ENCODE results near the gene C4B.
"Not testable (repeated sequence)": the region's sequence is repeated elsewhere in the genome, so short reads cannot be mapped to it uniquely, and the experiment has no call there.

Gene C4B

DNA sequence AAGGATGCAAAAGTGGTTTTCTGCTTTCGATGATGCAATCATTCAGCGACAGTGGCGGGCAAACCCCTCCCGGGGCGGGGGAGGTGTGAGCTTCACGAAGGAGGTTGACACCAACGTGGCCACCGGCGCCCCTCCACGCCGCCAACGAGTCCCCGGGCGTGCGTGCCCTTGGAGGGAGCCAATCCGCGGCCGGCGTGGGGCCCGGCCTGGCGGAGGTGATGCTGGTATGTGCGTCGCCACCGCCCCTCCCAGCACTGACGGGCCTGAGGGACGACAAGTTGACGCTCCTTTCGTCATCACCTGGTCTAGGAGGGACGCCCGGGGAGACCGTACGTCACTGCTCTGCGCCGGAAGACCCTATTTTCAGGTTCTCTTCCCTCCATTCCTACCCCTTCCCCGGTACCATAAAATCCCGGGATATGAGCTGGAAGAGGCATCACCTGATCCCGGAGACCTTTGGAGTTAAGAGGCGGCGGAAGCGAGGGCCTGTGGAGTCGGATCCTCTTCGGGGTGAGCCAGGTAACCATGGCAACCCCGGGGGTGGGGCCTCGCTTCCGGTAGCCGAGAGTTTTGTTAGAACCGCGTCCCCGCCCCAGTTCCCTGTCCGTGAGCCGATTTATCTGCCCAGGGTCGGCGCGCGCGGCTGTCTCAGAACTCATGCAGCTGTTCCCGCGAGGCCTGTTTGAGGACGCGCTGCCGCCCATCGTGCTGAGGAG, 42.4 kb upstream of the C4B start, which contains the start of gene DXO:
TSS of gene DXO (minus strand) at position 146 of the 716 bp plus-strand sequence. CDS start 463 bp downstream, outside the sequence.
- CTCF ChIA-PET, result interaction anchor here (0.7 to 1.8 kb wide), 4 partner anchors 9 to 77 kb away, joined by 3 to 9 read pairs (median 4); partner anchors contain the start of genes NELFE and SKIC2
- H3K4me3 ChIP-seq (ENCODE audit: low read depth, low read length), result peak within 1 kb of the TSS; percentile 98
- TF ChIP-seq, protein P1, sequence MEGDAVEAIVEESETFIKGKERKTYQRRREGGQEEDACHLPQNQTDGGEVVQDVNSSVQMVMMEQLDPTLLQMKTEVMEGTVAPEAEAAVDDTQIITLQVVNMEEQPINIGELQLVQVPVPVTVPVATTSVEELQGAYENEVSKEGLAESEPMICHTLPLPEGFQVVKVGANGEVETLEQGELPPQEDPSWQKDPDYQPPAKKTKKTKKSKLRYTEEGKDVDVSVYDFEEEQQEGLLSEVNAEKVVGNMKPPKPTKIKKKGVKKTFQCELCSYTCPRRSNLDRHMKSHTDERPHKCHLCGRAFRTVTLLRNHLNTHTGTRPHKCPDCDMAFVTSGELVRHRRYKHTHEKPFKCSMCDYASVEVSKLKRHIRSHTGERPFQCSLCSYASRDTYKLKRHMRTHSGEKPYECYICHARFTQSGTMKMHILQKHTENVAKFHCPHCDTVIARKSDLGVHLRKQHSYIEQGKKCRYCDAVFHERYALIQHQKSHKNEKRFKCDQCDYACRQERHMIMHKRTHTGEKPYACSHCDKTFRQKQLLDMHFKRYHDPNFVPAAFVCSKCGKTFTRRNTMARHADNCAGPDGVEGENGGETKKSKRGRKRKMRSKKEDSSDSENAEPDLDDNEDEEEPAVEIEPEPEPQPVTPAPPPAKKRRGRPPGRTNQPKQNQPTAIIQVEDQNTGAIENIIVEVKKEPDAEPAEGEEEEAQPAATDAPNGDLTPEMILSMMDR (IDR thresholded peaks at IDR 0.05; ENCODE audit: insufficient read depth, low read length, missing control alignments), result no peak
- POLR2A ChIA-PET, result interaction anchor here (0.8 to 2.1 kb wide), 11 partner anchors 10 to 225 kb away, joined by 3 to 16 read pairs (median 4); partner anchors contain the start of genes ATF6B, EGFL8, EHMT2 and NELFE
- peak; percentile 91 for DNase-seq (ENCODE audit: low read depth, low spot score)

DNA sequence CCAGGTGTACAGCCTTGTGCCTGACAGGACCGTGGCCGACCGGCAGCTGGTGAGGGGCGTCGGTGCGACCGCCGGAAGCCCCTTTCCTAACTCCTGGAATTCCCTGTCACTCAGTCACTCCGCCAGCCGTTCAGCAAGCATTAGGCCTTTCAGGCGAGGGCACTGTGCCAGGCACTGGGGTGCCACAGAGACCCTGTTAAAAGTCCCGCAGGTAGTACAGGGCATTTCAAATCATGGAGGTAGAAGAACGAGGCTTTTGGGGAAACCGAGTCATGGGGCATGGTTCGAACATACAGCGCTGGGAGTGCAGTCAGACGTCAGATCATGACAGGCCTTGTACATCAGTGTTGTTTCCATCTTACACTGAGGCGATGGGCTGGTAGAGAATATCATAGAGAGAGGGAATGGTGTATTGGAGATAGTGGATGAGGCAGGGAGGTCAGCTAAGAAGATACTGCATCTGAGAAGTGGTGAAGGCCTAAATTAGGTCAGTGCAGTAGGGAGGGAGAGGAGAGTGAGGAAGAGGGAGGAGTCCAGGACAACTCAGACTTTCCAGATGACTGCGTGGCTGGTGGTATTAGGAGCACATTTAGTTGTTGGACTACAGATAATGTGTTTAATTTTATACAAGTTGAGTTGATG, 41.8 kb upstream of the C4B start:
- no peak for DNase-seq (ENCODE audit: low read depth, low spot score)
- POLR2A ChIA-PET, result interaction anchor here (0.9 to 2.1 kb wide), 6 partner anchors 11 to 224 kb away, joined by 3 to 16 read pairs (median 5); partner anchors contain the start of genes ATF6B, NELFE and SKIC2
- TF ChIP-seq, protein P1 (IDR thresholded peaks at IDR 0.05; ENCODE audit: insufficient read depth, low read length, missing control alignments), result no peak
- CTCF ChIA-PET, result interaction anchor here (1.1 to 1.8 kb wide), 3 partner anchors 9 to 21 kb away, joined by 3 to 5 read pairs (median 4); partner anchors contain the start of gene SKIC2
- H3K4me3 ChIP-seq (ENCODE audit: low read depth, low read length), result peak overlapping the region; percentile 98

DNA sequence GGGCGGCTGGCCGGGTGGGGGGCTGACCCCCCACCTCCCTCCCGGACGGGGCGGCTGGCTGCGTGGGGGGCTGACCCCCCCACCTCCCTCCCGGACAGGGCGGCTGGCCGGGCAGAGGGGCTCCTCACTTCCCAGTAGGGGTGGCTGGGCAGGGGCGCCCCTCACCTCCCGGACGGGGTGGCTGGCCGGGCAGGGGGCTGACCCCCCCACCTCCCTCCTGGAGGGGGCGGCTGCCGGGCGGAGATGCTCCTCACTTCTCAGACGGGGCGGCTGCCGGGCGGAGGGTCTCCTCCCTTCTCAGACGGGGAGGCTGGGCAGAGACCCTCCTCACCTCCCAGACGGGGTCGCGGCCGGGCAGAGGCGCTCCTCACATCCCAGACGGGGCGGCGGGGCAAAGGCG, 38.5 kb upstream of the C4B start:
- DNase-seq (ENCODE audit: low read depth, low spot score); CTCF ChIA-PET; POLR2A ChIA-PET; H3K4me3 ChIP-seq (ENCODE audit: low read depth, low read length): not testable (repeated sequence)

DNA sequence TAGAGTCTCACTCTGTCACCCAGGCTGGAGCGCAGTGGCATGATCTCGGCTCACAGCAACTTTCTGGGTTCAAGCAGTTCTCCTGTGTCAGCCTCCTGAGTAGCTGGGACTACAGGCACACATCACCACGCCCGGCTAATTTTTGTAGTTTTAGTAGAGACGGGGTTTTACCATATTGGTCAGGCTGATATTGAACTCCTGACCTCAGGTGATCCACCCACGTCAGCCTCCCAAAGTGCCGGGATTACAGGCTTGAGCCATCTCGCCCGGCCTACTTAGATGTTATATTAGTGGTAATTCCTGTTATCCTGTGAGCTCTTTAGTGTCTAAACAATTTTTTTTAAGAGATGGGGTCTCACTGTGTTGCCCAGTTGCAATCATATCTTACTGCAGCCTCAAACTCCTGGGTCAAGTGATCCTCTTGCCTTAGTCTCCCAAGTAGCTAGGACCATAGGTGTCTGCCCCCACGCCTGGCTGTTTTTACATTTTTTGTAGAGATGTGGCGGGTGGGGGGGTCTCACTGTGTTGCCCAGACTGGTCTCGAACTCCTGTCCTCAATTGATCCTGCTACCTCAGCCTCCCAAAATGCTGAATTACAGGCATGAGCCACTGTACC, 36.7 kb upstream of the C4B start:
- no peak overlapping the region for H3K4me3 ChIP-seq (ENCODE audit: low read depth, low read length)
- TF ChIP-seq, protein P1 (IDR thresholded peaks at IDR 0.05; ENCODE audit: insufficient read depth, low read length, missing control alignments), result no peak
- POLR2A ChIA-PET, result no interaction called here
- DNase-seq (ENCODE audit: low read depth, low spot score), result no peak
- CTCF ChIA-PET, result no interaction called here

DNA sequence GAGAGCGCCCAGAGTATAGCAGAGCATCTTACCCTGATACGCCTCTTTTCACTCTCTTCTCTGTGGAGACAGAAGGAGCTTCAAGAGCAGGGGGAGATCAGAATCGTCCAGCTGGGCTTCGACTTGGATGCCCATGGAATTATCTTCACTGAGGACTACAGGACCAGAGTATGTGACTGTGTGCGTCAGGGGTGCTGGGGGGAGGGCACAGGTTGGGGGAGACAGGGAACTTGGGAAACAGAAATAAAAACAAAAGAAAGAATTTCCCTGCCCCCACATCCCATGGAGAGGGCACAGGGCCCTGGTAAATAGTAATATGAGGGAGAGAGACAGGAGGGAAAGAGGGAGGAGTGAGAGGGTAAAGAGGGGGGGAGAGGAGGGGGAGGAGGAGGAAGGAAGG, 35.8 kb upstream of the C4B start:
- ChIA-PET POLR2A (no interaction called here), CTCF (interaction anchor here (1.5 kb wide), 1 partner anchor 19 kb away, joined by 4 read pairs; the partner anchor contains the start of gene SKIC2)
- DNase-seq (ENCODE audit: low read depth, low spot score), result no peak
- TF ChIP-seq, protein P1 (IDR thresholded peaks at IDR 0.05; ENCODE audit: insufficient read depth, low read length, missing control alignments), result no peak
- H3K4me3 ChIP-seq (ENCODE audit: low read depth, low read length), result no peak overlapping the region

DNA sequence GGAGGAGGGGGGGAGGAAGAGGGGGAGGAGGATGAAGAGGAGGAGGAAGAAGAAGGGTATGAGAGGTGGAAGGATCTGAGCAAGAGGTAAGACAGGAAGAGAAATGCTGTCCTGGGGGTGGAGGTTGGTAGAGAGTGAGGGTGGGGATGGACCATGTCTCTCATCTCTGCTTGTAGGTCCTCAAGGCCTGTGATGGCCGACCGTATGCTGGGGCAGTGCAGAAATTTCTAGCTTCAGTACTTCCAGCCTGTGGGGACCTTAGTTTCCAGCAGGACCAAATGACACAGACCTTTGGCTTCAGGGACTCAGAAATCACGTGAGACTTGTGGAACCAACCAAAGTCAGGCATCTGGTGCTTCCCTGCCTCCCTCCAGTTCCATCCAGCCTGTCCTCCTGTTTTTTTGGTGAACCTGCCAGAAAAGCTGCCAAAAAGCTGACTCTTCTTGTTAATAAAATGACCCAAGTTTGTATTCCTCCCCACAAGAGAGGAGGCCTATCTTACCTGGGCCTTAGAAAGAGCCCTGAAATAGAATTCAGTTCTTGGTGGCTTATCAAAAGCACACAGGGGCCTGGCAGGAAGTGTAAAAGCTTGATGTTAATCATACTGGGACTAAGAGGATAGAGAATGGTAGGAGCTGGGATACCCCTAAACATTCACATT, 35.2 kb upstream of the C4B start:
- TF ChIP-seq, protein P1 (IDR thresholded peaks at IDR 0.05; ENCODE audit: insufficient read depth, low read length, missing control alignments), result no peak
- no peak overlapping the region for H3K4me3 ChIP-seq (ENCODE audit: low read depth, low read length)
- CTCF ChIA-PET, result interaction anchor here (1.5 kb wide), 1 partner anchor 20 kb away, joined by 4 read pairs; the partner anchor contains the start of gene SKIC2
- DNase-seq (ENCODE audit: low read depth, low spot score), result no peak
- POLR2A ChIA-PET, result interaction anchor here (1.2 kb wide), 1 partner anchor 34 kb away, joined by 4 read pairs; no protein-coding TSS in a partner anchor

DNA sequence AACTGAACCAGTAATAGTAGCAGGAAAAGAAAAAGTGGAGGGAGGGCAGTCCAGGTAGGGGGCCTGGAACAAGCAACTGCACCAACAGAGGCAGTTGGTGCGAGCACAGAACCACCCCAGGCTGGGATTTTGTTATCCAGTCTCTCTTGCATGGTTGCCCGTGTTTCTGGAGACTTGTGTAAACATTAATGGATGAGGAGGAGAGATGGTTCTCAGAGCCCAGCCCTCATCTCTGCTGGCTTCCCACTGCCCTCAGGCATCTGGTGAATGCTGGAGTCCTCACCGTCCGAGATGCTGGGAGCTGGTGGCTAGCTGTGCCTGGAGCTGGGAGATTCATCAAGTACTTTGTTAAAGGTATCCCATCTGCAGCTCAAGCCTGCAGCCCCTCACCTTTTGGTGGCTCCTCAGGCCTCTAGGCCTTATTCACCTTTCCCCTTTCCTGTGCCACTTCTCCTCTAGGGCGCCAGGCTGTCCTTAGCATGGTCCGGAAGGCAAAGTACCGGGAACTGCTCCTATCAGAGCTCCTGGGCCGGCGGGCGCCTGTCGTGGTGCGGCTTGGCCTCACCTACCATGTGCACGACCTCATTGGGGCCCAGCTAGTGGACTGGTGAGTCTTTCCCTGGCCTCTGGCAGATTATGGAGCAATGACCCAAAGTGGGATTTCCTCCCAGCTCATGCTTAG, 34.3 kb upstream of the C4B start:
- H3K4me3 ChIP-seq (ENCODE audit: low read depth, low read length); CTCF ChIA-PET; DNase-seq (ENCODE audit: low read depth, low spot score): not testable (repeated sequence)
- POLR2A ChIA-PET, result interaction anchor here (1.2 kb wide), 1 partner anchor 33 kb away, joined by 4 read pairs; no protein-coding TSS in a partner anchor

DNA sequence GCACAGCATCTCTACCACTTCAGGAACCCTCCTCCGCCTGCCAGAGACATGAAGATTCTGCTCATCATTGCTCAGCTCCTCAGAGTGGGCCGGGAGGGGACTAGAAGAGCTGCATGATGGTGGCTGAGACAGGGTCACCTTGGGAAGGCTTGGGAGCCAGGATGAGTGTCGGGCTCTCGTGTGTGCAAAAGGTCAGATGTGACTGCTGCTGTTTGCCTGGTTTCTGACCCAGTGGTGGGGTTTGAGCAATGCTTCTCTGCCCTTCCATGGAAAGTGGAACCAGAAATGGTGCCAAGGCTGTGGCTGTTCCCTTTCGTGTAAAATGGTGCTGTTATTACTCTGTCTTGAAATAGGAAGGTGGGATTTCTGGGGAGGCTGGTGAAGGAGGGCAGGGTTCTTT, 33.6 kb upstream of the C4B start:
- CTCF ChIA-PET; H3K4me3 ChIP-seq (ENCODE audit: low read depth, low read length); DNase-seq (ENCODE audit: low read depth, low spot score); POLR2A ChIA-PET: not testable (repeated sequence)

DNA sequence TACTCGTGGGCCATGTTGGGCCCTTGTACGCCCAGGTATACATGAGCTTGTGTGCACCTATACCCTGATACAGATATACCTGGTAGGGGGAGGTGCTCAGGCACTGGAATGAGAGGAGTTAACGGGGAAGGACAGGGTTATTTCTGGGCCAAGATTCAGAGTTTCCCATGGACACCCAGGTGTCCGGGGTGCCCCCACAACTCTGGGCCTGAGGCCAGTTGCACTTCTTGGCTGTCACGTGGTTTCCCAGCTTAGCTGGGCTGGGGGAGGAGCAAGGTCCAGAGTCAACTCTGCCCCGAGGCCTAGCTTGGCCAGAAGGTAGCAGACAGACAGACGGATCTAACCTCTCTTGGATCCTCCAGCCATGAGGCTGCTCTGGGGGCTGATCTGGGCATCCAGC, 32.9 kb upstream of the C4B start, which contains the start of gene C4A:
TSS of gene C4A (plus strand) at position 314 of the 400 bp plus-strand sequence. CDS start at position 365, 51 bp downstream.
- CTCF ChIA-PET; POLR2A ChIA-PET; DNase-seq (ENCODE audit: low read depth, low spot score); H3K4me3 ChIP-seq (ENCODE audit: low read depth, low read length): not testable (repeated sequence)
